C4-2B (cell line): ENCODE measurements around the gene USP7.

Experiments used
- H3K27ac ChIP-seq: fragments of 450-650 bp; 2 replicates; pipeline ENCODE4 v1.5.1; 2017
- ZFX ChIP-seq: fragments of 450-650 bp; IDR thresholded peaks from 2 replicates; pipeline ENCODE4 v1.6.1; 2017
- TF ChIP-seq, protein P1 (sequence below): fragments of 450-650 bp; conservative IDR thresholded peaks from 2 replicates; pipeline ENCODE4 v1.5.1; 2017; ENCODE audit warnings: mild to moderate bottlenecking

USP7 gene

GRCh38 chr16:8868416-8869211, 95.1 kb downstream of the USP7 start, which contains the start of gene CARHSP1:
CARHSP1 (minus strand) TSS chr16:8869006; CDS start chr16:8859328, 9,678 bp downstream.
- TF ChIP-seq, protein P1, sequence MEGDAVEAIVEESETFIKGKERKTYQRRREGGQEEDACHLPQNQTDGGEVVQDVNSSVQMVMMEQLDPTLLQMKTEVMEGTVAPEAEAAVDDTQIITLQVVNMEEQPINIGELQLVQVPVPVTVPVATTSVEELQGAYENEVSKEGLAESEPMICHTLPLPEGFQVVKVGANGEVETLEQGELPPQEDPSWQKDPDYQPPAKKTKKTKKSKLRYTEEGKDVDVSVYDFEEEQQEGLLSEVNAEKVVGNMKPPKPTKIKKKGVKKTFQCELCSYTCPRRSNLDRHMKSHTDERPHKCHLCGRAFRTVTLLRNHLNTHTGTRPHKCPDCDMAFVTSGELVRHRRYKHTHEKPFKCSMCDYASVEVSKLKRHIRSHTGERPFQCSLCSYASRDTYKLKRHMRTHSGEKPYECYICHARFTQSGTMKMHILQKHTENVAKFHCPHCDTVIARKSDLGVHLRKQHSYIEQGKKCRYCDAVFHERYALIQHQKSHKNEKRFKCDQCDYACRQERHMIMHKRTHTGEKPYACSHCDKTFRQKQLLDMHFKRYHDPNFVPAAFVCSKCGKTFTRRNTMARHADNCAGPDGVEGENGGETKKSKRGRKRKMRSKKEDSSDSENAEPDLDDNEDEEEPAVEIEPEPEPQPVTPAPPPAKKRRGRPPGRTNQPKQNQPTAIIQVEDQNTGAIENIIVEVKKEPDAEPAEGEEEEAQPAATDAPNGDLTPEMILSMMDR: no peak
- TF ChIP-seq ZFX: no peak
- peak within 1 kb of the TSS; percentile 81 for H3K27ac ChIP-seq

- TF ChIP-seq, protein P1: no peak
- TF ChIP-seq ZFX: 0 out of 2 replicates have a peak, but pooled peaks have one; percentile 28
- peak overlapping the region; percentile 81 for H3K27ac ChIP-seq
Observed at GRCh38 chr16:8867932-8868415, 95.7 kb downstream of the USP7 start.

- TF ChIP-seq ZFX: no peak
- TF ChIP-seq, protein P1: no peak
Observed at GRCh38 chr16:8867216-8867931, 96.3 kb downstream of the USP7 start.

GRCh38 chr16:8866884-8867215, 96.9 kb downstream of the USP7 start:
- TF ChIP-seq ZFX: no peak
- TF ChIP-seq, protein P1: no peak
- H3K27ac ChIP-seq: peak overlapping the region; percentile 81

More at GRCh38 chr16:8867216-8867931, 96.3 kb downstream of the USP7 start:
- peak overlapping the region; percentile 81 for H3K27ac ChIP-seq

GRCh38 chr16:8866118-8866883, 97.4 kb downstream of the USP7 start:
- no peak for TF ChIP-seq ZFX
- TF ChIP-seq, protein P1: no peak
- H3K27ac ChIP-seq: peak overlapping the region; percentile 81

DNA sequence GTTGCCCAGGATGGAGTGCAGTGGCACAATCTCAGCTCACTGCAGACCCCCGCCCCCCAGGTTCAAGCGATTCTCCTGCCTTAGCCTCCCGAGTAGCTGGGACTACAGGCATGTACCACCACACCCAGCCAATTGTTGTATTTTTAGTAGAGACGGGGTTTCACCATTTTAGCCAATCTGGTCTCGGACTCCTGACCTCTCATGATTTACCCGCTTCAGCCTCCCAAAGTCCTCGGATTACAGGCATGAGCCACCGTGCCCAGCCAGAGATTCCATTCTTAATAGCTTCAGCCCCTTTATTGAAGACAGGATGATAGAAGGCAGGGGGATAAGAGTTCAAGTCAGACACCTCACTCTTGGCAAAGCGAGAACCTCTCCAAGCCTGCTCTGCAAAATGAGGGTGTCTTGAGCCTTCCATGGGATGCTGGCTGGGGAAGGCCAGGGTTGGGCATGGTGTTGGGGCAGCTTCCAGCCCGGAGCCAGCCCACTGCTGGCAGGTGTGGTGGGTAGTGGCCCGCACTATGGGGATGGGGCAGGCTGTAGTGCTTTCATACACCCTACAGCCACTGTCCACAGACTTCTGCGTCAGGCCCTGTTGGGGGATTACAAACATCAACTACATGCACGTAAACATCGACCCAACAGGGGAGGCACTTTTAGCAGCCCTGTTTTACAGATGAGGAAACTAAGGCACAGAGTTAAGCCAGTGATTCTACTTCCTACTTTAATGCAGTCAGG, 98.4 kb downstream of the USP7 start:
- TF ChIP-seq, protein P1: no peak
- no peak for TF ChIP-seq ZFX
- H3K27ac ChIP-seq: peak overlapping the region; percentile 81; the same call in 1 of the 2 replicates
